SH-SY5Y (cell line): ENCODE data around the gene SLC25A10.

Experiments used
- GATA2 ChIP-seq: IDR thresholded peaks from 2 replicates; pipeline ENCODE4 v1.6.1; 2011; ENCODE audit warnings: mild to moderate bottlenecking, low read depth, low read length
- GATA3 ChIP-seq: IDR thresholded peaks from 2 replicates; pipeline ENCODE4 v1.6.1; 2011; ENCODE audit warnings: low read depth, mild to moderate bottlenecking, low read length, moderate library complexity

DNA sequence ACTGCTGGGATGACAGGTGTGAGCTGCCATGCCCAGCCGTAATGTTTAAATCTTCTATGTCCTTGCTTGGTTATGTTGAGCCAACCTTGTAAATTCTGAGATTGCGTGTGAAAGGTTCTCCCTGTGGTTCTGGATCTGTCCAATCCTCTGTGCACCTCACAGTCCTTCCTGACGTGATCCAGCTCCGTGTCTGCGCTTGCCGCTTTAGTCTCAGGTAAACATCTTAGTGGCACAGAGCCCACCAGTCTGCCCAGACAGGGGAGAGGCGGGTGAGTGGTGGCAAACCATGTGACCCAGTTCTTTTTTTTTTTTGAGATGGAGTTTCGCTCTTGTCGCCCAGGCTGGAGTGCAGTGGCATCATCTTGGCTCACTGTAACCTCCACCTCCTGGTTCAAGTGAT lies 13.9 kb downstream of the SLC25A10 start:
- TF ChIP-seq GATA3 (no peak), GATA2 (no peak)
